ES-I3 (cell line): ENCODE results near the gene DYSF.

Experiments used
- H3K36me3 ChIP-seq: 2 replicates; pipeline ENCODE4 v1.6.1; 2013; ENCODE audit warnings: mild to moderate bottlenecking, low read length, control low read depth, moderate library complexity; ENCODE audit not compliant: insufficient read depth
- H3K4me1 ChIP-seq: 2 replicates; pipeline ENCODE4 v1.6.1; 2013; ENCODE audit warnings: mild to moderate bottlenecking, control low read depth, low read length; ENCODE audit not compliant: insufficient read depth
- H3K9ac ChIP-seq: 2 replicates; pipeline ENCODE4 v1.6.1; 2013; ENCODE audit warnings: low read depth, mild to moderate bottlenecking, low read length, moderate library complexity
- H3K9me3 ChIP-seq: 2 replicates; pipeline ENCODE4 v1.6.1; 2013; ENCODE audit warnings: mild to moderate bottlenecking, low read length, moderate library complexity; ENCODE audit not compliant: control insufficient read depth, insufficient read depth

The DYSF gene

DNA sequence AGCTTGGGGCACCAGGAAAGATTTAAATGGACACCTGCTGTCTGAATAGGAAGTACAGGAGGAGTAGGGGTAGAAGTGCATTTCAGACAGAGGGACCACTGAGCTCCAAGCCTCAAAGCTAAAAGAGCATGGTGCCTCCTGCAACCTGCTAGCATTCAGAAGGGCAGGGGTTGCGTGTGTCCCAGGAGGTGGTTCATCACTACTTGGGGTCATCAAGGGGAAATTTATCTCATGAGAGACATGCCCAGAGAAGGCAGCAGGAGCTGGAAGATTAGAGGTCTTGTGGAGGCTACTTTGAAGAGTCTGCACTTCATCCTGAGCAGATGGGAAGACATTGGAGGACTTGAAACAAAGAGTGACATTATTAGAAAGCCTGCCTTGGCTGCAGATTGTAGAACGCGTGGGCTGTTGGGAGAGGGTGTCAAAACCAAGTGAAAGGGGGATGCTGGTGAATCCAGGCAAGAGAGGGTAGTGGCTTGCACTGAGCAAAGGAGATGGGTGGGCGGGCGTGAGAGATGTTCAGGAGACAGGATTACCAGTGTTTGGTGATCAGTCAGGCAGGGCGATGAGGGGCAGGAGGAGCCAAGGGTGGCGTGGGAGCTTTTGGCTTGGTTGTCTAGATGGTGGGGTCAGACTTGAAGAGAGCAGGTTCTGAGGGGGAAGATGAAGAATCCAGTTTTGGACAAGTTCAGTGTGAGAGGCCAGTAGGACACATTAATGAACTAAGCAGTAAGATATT, 154.0 kb downstream of the DYSF start:
- Histone ChIP-seq H3K9me3 (no peaks in the 10 kb centered on the region), H3K36me3 (no peaks in the 10 kb centered on the region), H3K9ac (no peak overlapping the region), H3K4me1 (peaks cover 9% of the 10 kb centered on the region)

DNA sequence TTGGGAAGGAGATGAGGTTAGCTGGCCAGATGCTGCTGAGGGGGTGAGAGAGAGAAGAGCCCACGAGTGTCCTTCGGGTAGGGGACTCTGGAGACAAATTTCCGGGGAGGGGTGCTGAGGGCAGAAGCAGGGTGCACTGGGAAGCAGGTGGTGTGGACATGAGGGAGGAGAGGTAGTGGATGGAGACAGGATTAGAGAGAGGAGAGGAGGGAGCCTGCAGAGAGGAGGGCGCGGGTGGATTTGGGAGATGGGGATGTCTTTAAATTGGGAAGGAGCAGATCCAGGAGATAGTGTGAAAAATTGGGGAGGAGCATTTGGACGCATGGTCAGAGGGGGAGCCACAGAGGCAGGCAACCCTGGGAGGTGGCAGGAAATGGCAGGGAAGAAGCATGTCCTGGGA, 154.7 kb downstream of the DYSF start:
- Histone ChIP-seq H3K4me1 (peaks cover 9% of the 10 kb centered on the region), H3K36me3 (no peaks in the 10 kb centered on the region), H3K9me3 (no peaks in the 10 kb centered on the region), H3K9ac (no peak overlapping the region)

DNA sequence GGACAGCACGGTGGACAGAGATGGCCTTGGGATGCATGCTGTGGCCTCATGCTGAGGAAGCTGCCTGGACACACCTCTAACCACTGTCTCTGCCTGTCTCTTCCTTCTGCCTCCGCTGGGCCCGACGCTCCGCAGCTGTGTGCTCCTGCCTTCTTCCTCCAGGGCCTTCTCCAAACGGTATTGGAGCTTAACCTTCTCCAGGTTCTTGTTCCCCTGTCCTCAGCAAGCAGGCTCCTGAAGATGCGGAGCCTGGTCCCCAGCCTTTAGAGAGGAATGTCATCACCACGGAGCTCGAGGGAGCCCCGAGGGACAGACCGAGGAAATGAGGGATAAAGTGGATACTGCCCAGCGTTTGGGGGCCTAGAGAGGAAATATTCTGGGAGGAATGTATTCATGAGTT, 155.1 kb downstream of the DYSF start:
- H3K9ac ChIP-seq = no peak overlapping the region
- H3K9me3 ChIP-seq = no peaks in the 10 kb centered on the region
- H3K4me1 ChIP-seq = peaks cover 9% of the 10 kb centered on the region
- no peaks in the 10 kb centered on the region for H3K36me3 ChIP-seq

DNA sequence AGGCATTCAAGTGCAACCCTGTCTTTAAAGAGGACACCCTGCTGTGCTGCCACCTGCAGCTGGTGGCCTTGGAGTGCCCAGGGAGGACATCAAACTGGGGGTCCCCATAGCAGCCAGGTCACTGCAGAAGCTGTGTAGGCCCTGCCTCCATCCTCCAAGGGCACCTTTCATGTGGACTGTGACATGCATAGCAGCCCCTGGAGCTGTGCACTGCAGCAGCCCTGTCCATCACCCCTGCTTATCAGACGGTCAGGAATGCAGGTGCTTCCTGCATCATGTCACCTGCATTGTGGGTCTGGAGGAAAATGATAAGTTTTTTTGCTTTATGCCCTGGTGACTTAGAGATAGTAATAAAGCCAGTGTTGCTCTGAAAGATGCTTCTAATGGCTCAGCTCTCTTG, 155.7 kb downstream of the DYSF start:
- H3K36me3 ChIP-seq = no peaks in the 10 kb centered on the region
- H3K9ac ChIP-seq = no peak overlapping the region
- peaks cover 9% of the 10 kb centered on the region for H3K4me1 ChIP-seq
- H3K9me3 ChIP-seq = no peaks in the 10 kb centered on the region

DNA sequence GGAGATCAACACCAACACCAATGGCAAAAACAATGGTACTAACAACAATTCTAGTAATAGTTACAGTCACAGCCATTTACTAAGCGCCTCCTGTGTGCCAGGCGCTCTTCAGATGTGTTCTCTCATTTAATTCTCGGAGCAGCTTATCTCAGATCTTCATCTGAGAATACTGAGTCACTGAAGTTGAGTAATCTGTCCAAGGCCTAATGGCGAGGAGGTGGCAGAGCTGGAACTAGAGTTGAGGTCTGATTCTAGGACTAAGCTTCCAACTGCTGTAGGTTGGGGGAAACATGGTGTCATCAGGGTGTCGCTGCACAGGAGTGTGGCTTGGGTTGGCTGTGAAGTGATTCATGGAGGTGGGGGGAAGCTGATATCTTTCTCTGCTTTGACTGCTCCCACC, 156.1 kb downstream of the DYSF start:
- H3K9me3 ChIP-seq = no peaks in the 10 kb centered on the region
- H3K4me1 ChIP-seq = peaks cover 9% of the 10 kb centered on the region
- H3K9ac ChIP-seq = no peak overlapping the region

DNA sequence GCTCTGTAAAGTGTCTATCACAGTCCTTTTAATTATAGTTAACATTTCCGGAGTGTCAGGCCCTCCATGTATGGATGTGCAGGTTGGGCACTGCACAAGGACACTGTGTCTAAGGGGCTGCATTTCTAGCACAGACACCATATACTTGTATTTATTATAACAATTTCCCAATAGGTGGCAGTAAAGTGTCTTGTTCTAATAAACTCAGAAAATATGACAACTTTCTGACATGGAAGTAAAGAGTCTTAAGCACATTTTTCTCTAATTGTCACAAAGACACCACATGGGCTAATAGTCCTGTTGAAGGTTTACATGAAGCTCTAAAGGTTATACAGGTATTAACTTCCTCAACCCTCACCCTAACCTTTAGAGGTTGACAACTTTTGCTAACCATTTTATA, 156.6 kb downstream of the DYSF start:
- no peaks in the 10 kb centered on the region for H3K9me3 ChIP-seq
- H3K9ac ChIP-seq = no peak overlapping the region
- H3K36me3 ChIP-seq = no peaks in the 10 kb centered on the region
- peaks cover 6% of the 10 kb centered on the region for H3K4me1 ChIP-seq

More for the DNA sequence above, 156.1 kb downstream of the DYSF start:
- no peaks in the 10 kb centered on the region for H3K36me3 ChIP-seq

DNA sequence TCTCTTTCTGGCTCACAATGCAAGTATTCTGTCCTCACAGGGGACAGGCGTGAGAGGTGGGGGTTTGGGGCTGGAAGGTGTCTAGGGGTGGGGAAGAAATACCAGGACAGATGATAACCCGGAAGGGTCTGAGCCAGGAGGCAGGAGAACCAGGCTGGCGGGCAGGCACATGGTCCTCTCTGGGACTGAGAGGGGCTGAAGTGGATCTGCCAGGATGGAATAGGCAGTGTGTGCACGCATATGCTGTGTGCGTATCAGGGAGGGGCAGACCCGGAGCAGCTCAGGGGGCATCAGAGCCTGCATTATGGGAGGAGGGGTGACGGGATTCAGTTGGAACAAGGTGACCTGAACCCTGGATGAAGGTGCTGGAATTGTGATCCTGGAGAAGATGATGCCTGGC, 157.3 kb downstream of the DYSF start:
- Histone ChIP-seq H3K9me3 (no peaks in the 10 kb centered on the region), H3K4me1 (no peaks in the 10 kb centered on the region)

DNA sequence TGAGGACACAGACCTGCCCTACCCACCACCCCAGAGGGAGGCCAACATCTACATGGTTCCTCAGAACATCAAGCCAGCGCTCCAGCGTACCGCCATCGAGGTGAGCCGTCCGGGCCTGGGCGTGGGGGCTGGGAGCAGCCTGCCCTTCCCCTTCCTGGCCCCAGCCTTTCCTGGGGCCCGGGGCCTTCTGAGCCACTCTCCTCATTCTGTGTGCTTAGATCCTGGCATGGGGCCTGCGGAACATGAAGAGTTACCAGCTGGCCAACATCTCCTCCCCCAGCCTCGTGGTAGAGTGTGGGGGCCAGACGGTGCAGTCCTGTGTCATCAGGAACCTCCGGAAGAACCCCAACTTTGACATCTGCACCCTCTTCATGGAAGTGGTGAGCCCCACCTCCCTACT, 157.9 kb downstream of the DYSF start:
- H3K9me3 ChIP-seq = no peaks in the 10 kb centered on the region
- no peak overlapping the region for H3K9ac ChIP-seq
- H3K4me1 ChIP-seq = no peaks in the 10 kb centered on the region
- no peaks in the 10 kb centered on the region for H3K36me3 ChIP-seq

More for the DNA sequence above, 157.3 kb downstream of the DYSF start:
- Histone ChIP-seq H3K36me3 (no peaks in the 10 kb centered on the region), H3K9ac (no peak overlapping the region)

DNA sequence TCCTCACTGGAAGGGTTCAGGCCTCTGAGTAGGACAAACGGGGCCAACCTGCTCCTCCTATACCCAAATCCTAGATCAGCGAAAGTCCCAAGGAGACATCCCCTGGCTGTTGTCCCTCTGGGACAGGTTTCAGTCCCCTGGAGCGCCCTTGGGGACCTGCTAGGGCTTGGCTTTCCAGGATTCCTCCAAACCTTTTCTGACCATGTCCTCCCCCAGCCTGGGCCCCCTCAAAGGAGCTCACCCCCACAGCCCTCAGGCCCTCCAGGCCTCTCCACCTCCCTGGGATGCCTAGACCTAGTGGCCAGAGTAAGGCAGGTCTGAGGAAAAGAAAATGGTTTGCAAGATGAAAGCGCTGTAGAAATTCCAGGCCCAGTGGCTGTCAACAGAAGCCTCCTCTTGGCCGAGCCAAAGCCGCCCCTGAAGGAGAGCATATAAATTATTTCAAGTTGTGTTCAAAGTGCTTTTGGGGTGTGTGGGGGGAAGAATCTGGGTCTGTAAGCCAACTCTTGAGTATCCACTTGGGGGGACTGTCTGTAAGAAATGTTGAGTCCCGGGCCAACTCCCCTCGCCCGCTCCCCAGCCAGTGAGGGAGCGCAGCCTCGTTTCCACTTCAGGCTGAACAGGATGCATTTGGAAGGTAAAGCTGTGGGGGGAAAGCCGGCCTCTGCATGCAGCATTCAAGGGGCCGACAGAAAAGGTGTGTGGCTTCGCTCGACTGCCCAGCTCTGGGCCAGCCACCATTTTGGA, 158.6 kb downstream of the DYSF start:
- H3K4me1 ChIP-seq = no peaks in the 10 kb centered on the region
- no peaks in the 10 kb centered on the region for H3K9me3 ChIP-seq
- no peaks in the 10 kb centered on the region for H3K36me3 ChIP-seq
- no peak overlapping the region for H3K9ac ChIP-seq

DNA sequence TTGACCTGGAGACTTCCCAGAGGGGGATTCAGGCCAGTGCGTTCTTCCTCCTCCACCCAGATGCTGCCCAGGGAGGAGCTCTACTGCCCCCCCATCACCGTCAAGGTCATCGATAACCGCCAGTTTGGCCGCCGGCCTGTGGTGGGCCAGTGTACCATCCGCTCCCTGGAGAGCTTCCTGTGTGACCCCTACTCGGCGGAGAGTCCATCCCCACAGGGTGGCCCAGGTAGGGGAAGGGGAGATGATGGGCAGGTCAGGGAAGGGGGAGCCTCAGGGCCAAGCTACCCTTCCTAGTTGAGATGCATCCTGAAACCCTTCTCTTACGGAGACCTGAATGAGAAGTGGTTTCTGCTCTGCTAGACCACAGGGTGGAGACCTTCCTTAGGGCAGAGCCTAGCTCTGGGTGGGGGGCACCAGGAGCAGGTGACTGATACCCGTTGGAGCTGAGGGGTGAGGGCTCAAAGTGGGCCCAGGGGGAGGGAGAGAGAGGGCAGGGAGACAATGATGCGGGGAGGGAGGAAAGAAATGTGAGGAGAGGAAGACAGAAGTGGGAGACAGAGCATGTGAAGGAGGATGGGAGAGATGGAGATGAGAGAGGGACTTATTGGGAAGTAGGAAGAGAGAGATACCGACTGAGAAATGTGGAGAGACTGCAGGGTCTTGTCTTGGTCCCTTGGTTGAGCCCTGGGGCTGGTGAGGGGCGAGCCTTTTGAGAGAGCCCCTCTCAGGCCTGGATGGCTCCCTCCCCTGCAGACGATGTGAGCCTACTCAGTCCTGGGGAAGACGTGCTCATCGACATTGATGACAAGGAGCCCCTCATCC, 159.4 kb downstream of the DYSF start:
- Histone ChIP-seq H3K9me3 (no peaks in the 10 kb centered on the region), H3K36me3 (no peaks in the 10 kb centered on the region), H3K9ac (no peak overlapping the region), H3K4me1 (no peaks in the 10 kb centered on the region)

DNA sequence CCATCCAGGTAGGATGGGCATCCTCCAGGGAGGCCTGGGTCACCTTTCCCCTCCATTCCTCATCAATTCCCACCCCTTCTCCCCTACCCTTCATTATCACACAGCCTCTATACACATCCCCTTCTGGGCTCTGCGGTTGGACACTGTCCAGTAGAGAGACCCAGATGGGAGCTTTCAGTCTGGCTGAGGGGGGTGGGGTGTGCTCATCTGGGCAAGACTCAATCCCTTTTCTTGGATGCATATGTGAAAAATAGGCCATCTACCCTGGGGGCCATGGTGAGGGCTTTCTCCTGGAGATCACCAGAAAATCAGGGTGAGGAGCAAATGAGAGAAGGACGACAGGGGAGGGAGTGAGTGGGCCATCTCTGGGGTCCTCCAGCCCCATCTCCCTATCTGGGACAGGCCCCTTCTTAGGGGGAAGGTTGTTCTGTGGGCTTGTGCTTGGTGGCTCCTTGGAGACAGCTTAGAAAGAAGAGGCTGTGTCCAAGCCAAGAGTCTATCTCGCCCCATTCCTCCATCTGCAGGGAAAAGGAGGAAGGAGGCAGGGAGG, 160.1 kb downstream of the DYSF start:
- H3K4me1 ChIP-seq = no peaks in the 10 kb centered on the region
- H3K9me3 ChIP-seq = no peaks in the 10 kb centered on the region
- no peaks in the 10 kb centered on the region for H3K36me3 ChIP-seq
- no peak overlapping the region for H3K9ac ChIP-seq

DNA sequence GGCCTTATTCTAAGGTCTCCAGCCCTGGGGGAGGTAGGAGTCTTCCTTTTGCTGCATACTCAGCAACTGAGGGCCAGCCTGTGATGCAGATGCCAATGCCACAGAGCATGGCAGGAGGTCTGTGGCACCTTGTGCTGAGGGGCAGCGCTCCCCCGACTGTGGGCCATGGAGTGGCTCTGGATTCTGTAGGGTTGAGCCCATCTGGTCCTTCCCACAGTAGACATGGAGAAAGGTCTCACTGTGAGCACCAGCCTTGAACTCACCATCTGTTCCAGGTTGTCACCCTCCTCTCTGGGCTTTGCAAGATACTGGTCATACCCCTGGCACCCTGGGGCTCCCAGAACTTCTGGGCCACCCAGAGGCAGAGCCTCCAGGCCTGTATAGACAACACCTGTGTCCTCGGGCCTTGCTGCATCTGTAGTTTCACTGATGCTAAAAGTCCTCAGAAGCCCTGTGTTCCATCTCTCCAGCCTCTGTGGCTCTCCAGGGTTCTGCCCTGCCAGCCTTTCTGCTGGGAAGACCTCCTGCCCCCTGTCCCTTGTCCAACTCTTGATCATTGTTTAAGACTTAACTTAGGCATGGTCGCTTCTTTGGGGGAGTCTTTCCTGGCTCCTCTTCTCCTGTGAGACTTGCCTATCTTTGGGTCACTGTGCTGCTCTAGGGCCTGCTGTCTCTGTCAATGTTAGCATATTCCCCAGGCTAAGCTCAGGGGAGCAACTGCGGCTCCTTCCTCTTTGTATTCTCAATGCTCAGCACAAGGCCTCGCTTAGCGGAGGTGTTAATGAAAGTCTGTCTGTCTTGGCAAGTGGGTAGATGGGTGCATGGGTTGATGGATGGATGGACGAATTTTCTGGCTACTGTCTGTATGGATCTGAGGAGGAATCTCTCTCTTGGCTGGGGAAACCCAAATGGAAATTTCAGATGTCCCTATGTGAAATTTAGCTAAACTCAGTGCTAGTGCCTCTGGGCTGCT, 160.9 kb downstream of the DYSF start:
- Histone ChIP-seq H3K4me1 (no peaks in the 10 kb centered on the region), H3K9ac (no peak overlapping the region), H3K9me3 (no peaks in the 10 kb centered on the region), H3K36me3 (no peaks in the 10 kb centered on the region)

DNA sequence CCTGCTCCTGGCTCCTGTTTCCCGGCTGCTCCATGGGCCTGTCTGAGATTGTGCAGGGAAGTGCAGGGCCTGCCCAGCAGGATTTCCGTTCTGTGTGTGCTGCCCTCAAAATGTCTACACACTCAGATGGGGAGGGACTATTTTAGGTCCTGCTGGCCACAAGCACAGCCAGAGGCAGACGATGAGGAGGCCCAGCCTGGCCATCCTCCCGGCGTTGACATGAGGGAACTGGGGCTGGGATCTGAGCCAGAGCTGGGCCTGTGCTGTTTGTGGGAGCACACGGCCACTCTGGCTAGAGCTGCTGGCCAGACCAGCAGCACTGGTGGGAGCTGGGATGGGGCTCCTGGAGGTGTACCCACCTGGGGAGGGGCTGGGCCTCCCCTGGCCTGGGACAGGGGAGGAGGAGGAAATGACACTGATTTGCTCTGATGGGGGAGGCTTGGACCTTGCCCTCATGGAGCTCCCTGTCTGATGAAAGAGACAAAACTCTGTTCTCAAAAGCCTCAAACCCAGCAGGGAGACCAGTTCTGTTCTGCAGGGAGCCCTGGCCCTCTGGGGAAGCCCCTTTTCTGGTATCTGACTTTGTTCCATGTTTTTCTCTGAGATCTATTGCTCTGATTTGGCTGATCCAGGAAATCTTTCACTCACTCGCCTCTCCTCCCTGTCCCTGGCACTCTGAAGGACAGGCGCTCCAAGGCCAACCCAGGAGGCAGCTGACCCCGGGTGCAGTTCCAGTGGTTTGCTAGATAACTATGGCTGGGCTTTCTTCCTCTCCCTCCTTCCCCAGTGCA, 161.8 kb downstream of the DYSF start:
- Histone ChIP-seq H3K36me3 (no peaks in the 10 kb centered on the region), H3K4me1 (no peaks in the 10 kb centered on the region), H3K9ac (no peak overlapping the region)

More for the DNA sequence above, 161.8 kb downstream of the DYSF start:
- H3K9me3 ChIP-seq = no peaks in the 10 kb centered on the region
